ENCODE data around the gene ZDHHC9.
A peak's percentile ranks its signal among the peaks of the same experiment; 100 is the strongest.

ZDHHC9 gene

GRCh38 chrX:129793604-129794191 is 50.0 kb downstream of the ZDHHC9 start:
- H3K4me3 ChIP-seq (ENCODE audit: control insufficient read depth, low read depth, low read length) = no peak overlapping the region
- TF ChIP-seq, protein P1, sequence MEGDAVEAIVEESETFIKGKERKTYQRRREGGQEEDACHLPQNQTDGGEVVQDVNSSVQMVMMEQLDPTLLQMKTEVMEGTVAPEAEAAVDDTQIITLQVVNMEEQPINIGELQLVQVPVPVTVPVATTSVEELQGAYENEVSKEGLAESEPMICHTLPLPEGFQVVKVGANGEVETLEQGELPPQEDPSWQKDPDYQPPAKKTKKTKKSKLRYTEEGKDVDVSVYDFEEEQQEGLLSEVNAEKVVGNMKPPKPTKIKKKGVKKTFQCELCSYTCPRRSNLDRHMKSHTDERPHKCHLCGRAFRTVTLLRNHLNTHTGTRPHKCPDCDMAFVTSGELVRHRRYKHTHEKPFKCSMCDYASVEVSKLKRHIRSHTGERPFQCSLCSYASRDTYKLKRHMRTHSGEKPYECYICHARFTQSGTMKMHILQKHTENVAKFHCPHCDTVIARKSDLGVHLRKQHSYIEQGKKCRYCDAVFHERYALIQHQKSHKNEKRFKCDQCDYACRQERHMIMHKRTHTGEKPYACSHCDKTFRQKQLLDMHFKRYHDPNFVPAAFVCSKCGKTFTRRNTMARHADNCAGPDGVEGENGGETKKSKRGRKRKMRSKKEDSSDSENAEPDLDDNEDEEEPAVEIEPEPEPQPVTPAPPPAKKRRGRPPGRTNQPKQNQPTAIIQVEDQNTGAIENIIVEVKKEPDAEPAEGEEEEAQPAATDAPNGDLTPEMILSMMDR (conservative IDR thresholded peaks at IDR 0.05; ENCODE audit: control insufficient read depth, insufficient read depth, low read depth, low read length) = no peak
- no peak for DNase-seq (ENCODE audit: low read depth)

DNA sequence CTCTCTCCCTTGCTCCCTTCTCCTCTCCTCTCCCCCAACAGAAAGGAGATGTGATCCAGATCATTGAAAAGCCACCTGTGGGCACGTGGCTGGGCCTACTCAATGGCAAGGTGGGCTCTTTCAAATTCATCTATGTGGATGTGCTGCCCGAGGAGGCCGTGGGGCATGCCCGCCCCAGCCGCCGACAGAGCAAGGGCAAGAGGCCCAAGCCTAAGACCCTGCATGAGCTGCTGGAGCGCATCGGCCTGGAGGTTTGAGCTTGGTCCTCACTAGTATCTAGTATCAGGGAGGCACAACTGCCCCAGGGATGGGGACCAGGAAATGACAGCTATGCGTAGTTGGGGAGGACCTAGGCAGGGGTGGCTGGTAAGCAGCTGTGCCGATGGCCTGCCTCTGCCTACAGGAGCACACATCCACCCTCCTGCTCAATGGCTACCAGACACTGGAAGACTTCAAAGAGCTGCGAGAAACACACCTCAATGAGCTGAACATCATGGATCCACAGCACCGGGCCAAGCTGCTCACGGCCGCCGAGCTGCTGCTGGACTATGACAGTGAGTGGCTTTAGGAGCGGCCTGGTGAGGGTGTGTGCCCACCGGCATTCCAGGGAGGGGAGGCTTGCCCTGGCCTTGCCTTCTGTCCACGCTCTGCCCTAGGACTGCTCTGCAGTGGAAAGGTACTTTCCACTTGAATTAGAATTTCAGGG is 50.9 kb downstream of the ZDHHC9 start:
- H3K4me3 ChIP-seq (ENCODE audit: control insufficient read depth, low read depth, low read length) = no peak overlapping the region
- no peak for DNase-seq (ENCODE audit: low read depth)

DNA sequence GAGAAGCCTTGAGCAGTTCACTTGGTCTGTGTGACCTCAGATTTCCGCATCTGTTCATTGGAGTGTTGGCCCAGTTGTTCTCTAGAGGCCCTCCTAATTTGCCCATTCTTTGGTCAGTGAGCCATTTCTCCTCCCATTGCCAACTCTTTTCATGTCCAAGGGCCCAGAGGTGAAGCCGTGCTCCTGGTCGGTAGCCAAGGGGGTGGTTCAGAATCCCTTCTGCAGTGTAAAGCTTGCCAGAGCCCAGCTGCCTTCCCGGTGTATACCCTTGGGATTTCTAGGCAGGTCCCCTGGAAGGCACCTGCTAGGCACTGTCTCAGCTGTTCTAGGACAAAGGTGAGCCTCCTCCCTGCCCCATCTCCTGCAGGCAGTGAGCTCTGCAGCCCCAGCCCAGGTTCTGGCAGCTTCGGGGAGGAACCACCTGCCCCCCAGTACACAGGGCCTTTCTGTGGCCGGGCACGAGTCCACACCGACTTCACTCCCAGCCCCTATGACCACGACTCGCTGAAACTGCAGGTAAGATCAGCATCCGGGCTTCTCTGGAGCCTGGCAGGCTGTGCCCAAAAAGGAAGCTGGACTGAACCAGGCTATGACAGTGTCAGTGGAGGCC is 51.6 kb downstream of the ZDHHC9 start:
- no peak overlapping the region for H3K4me3 ChIP-seq (ENCODE audit: control insufficient read depth, low read depth, low read length)
- DNase-seq (ENCODE audit: low read depth) = peak; percentile 2
- TF ChIP-seq, protein P1 (conservative IDR thresholded peaks at IDR 0.05; ENCODE audit: control insufficient read depth, insufficient read depth, low read depth, low read length) = no peak

More for the DNA sequence above, 50.9 kb downstream of the ZDHHC9 start:
- TF ChIP-seq, protein P1 (conservative IDR thresholded peaks at IDR 0.05; ENCODE audit: control insufficient read depth, insufficient read depth, low read depth, low read length) = no peak

- H3K4me3 ChIP-seq (ENCODE audit: control insufficient read depth, low read depth, low read length) = no peak overlapping the region
- DNase-seq (ENCODE audit: low read depth) = no peak
- TF ChIP-seq, protein P1 (conservative IDR thresholded peaks at IDR 0.05; ENCODE audit: control insufficient read depth, insufficient read depth, low read depth, low read length) = no peak
These were observed 52.4 kb downstream of the ZDHHC9 start for GRCh38 chrX:129791336-129791735.

GRCh38 chrX:129790808-129791207 is 52.9 kb downstream of the ZDHHC9 start:
- DNase-seq (ENCODE audit: low read depth) = no peak
- TF ChIP-seq, protein P1 (conservative IDR thresholded peaks at IDR 0.05; ENCODE audit: control insufficient read depth, insufficient read depth, low read depth, low read length) = no peak
- H3K4me3 ChIP-seq (ENCODE audit: control insufficient read depth, low read depth, low read length) = no peak overlapping the region

- TF ChIP-seq, protein P1 (conservative IDR thresholded peaks at IDR 0.05; ENCODE audit: control insufficient read depth, insufficient read depth, low read depth, low read length) = no peak
- H3K4me3 ChIP-seq (ENCODE audit: control insufficient read depth, low read depth, low read length) = no peak overlapping the region
- no peak for DNase-seq (ENCODE audit: low read depth)
These were observed 53.5 kb downstream of the ZDHHC9 start for GRCh38 chrX:129790146-129790545.

All from fibroblast of mammary gland (primary cell).